ENCODE measurements around the gene MED7.

The MED7 gene

DNA sequence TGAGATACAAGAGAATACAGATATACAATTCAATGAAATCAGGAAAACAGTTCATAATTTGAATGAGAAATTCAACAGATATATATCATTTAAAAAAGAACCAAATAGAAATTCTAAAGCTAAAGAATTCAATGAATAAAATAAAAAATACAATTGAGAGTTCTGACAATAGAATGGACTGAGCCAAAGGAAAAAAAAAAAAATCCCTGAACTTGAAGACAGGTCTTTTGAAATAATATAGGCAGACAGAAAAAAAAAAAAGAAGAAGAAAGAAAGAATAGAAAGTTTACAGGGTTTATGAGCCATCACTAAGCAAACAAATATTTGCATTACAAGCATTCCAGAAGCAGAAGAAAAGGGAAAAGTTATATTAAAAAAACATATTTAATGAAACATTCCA is 21.0 kb downstream of the MED7 start:
- TF ChIP-seq, protein P1, sequence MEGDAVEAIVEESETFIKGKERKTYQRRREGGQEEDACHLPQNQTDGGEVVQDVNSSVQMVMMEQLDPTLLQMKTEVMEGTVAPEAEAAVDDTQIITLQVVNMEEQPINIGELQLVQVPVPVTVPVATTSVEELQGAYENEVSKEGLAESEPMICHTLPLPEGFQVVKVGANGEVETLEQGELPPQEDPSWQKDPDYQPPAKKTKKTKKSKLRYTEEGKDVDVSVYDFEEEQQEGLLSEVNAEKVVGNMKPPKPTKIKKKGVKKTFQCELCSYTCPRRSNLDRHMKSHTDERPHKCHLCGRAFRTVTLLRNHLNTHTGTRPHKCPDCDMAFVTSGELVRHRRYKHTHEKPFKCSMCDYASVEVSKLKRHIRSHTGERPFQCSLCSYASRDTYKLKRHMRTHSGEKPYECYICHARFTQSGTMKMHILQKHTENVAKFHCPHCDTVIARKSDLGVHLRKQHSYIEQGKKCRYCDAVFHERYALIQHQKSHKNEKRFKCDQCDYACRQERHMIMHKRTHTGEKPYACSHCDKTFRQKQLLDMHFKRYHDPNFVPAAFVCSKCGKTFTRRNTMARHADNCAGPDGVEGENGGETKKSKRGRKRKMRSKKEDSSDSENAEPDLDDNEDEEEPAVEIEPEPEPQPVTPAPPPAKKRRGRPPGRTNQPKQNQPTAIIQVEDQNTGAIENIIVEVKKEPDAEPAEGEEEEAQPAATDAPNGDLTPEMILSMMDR (IDR thresholded peaks at IDR 0.05; ENCODE audit: control insufficient read depth, extremely low read depth, insufficient read depth): no peak
- DNase-seq (ENCODE audit: low read depth): no peak
- no peak overlapping the region for H3K4me3 ChIP-seq (ENCODE audit: low read depth, low read length)

DNA sequence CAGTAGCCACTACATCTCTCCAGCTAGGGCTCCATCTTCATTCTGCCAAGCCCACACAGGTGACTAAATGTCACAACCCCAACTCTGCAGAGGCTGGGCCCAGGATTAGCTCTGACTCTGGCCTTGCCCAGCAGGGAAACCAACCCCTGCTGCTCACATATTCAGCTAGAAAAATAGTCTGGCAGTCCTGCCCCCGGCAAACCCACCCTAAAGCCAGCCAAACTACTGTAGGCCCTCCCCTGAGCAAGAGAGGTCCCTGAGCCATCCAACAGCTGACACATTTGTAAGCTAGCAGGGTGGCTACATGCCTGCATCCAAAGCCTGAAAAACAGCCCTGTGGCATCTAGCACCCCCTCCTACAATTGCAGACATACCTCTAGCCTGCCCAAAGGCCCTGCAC is 22.6 kb downstream of the MED7 start:
- DNase-seq (ENCODE audit: low read depth): no peak
- H3K4me3 ChIP-seq (ENCODE audit: low read depth, low read length): no peak overlapping the region
- TF ChIP-seq, protein P1 (IDR thresholded peaks at IDR 0.05; ENCODE audit: control insufficient read depth, extremely low read depth, insufficient read depth): no peak

DNA sequence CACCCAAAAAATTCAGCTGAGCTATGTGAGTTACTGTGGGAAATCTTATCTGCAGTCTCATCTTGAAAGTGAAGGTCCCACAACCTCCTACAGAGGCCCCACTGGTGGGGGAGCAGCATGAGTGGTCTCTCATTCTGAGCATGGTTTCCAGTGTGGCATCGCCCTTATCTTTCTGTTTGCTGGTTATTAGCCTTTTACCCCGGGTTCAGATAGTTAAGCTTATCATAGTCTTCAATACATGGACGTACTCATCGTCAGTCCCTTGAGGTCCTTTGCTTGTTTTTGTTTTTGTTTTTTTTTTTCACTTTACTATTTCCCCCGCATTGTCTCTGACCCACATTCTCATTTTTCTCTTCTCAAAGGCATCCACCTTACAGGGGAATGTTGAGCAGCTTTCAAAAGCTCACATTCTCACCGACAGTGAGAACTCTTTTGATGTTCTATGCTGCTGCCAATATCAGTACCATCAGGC is 26.1 kb downstream of the MED7 start:
- no peak overlapping the region for H3K4me3 ChIP-seq (ENCODE audit: low read depth, low read length)
- TF ChIP-seq, protein P1 (IDR thresholded peaks at IDR 0.05; ENCODE audit: control insufficient read depth, extremely low read depth, insufficient read depth): no peak
- DNase-seq (ENCODE audit: low read depth): no peak

DNA sequence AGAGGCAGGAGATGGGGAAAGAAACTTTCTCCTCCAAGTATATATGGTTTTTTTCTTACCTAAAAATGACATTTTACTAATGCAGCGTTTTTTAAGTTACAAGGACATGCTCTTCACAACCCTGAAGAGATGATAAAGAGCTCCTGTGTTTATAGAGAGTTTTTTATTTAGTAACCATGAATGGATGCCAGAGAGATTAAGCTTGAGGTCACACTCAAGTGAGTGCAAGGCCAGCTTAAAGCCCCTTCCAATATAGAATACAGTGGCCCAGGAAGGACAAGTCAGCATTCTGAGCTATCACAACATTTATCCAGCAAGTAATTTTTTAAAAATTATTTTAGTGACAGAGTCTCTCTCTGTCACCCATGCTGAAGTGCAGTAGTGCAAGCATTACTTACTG is 27.2 kb downstream of the MED7 start:
- H3K4me3 ChIP-seq (ENCODE audit: low read depth, low read length): no peak overlapping the region
- DNase-seq (ENCODE audit: low read depth): no peak
- TF ChIP-seq, protein P1 (IDR thresholded peaks at IDR 0.05; ENCODE audit: control insufficient read depth, extremely low read depth, insufficient read depth): no peak

DNA sequence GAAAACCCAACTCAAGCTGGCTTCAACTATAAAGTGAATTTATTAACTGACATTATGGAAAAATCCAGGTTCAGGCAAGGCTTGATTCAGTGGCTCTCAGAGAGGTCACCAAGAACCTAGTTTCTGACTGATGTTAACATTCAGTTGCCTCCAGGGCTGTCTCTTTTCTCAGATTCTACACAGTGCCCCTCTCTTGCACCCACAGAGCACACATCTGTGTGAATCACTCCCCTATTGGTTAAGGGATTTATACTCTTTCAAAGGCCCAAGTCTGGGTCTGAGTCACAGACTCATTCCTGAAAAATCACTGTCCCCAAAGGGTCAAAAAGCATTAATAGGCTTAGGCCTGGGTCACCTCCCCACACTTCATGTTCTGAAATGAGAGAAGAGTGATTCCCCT is 27.7 kb downstream of the MED7 start:
- TF ChIP-seq, protein P1 (IDR thresholded peaks at IDR 0.05; ENCODE audit: control insufficient read depth, extremely low read depth, insufficient read depth): no peak
- DNase-seq (ENCODE audit: low read depth): no peak
- no peak overlapping the region for H3K4me3 ChIP-seq (ENCODE audit: low read depth, low read length)

DNA sequence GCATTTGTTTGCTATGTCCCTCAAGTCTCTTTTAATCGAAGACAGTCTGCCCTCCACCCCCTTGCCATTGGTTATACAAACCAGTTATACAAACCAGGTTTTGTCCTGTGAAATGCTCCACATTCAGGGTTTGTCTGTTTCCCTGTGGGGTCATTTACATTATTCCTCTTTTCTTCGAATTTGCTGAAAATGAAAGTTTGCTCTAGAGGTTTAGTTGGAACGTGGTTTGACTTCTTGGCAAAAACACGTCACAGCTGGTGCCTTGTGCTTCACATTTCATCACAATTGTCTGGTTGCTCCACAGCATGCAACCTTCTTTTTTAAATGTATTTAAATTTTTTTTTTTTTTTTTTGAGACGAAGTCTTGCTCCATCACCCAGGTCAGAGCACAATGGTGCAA is 29.7 kb downstream of the MED7 start:
- no peak overlapping the region for H3K4me3 ChIP-seq (ENCODE audit: low read depth, low read length)
- DNase-seq (ENCODE audit: low read depth): no peak
- TF ChIP-seq, protein P1 (IDR thresholded peaks at IDR 0.05; ENCODE audit: control insufficient read depth, extremely low read depth, insufficient read depth): no peak

DNA sequence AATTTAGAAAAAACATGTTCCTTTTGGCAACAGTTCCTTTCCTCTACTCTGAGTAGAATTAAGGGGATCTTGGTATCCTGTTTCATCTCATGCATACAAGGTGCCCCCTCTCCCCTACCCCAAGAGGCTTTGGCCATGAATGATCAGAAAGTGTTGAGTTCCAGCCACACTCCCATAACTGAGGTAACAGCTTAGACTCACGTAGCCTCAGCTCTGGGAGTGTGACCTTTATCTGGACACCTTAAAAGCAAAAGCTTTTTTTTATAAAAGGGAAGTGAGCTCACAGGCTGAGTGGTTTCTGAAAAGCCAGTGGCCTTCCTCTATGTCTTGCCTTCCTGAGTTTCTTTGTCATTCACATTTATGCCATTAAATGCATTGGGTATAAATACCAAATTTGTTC is 32.9 kb downstream of the MED7 start:
- DNase-seq (ENCODE audit: low read depth): no peak
- TF ChIP-seq, protein P1 (IDR thresholded peaks at IDR 0.05; ENCODE audit: control insufficient read depth, extremely low read depth, insufficient read depth): no peak
- no peak overlapping the region for H3K4me3 ChIP-seq (ENCODE audit: low read depth, low read length)

Data from LNCaP clone FGC (cell line).